ENCODE measurements around the gene KIFBP. TPM values are rescaled to one million over a fixed set of nuclear protein-coding genes. Genes with fewer than 3 reads are reported as not detected.
"Not testable (repeated sequence)": the region's sequence is repeated elsewhere in the genome, so short reads cannot be mapped to it uniquely, and the experiment has no call there.

Gene KIFBP
- total and polyA plus RNA-seq, 8 donors: 21.1 to 30.8 (median 27.6) TPM

DNA sequence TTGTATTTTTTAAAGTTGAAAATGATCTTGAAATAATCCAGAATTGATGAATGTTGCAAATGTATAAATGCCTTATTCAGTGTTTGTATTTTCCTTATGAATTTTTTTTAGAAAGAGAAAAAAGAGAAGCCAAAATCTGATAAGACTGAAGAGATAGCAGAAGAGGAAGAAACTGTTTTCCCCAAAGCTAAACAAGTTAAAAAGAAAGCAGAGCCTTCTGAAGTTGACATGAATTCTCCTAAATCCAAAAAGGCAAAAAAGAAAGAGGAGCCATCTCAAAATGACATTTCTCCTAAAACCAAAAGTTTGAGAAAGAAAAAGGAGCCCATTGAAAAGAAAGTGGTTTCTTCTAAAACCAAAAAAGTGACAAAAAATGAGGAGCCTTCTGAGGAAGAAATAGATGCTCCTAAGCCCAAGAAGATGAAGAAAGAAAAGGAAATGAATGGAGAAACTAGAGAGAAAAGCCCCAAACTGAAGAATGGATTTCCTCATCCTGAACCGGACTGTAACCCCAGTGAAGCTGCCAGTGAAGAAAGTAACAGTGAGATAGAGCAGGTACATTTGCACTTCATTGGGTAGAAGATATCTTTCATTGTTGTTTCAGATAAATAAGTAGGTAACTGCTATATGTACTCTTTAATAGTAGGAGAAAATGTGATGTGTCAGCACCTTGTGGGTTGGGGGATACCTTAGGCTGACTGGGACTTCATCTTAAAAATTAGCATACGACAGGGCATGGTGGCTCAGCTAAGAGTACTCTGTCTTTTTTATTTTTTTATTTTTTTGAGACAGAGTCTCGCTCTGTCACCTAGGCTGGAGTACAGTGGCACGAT lies 28.7 kb upstream of the KIFBP start:
- TF ChIP-seq, protein P1, sequence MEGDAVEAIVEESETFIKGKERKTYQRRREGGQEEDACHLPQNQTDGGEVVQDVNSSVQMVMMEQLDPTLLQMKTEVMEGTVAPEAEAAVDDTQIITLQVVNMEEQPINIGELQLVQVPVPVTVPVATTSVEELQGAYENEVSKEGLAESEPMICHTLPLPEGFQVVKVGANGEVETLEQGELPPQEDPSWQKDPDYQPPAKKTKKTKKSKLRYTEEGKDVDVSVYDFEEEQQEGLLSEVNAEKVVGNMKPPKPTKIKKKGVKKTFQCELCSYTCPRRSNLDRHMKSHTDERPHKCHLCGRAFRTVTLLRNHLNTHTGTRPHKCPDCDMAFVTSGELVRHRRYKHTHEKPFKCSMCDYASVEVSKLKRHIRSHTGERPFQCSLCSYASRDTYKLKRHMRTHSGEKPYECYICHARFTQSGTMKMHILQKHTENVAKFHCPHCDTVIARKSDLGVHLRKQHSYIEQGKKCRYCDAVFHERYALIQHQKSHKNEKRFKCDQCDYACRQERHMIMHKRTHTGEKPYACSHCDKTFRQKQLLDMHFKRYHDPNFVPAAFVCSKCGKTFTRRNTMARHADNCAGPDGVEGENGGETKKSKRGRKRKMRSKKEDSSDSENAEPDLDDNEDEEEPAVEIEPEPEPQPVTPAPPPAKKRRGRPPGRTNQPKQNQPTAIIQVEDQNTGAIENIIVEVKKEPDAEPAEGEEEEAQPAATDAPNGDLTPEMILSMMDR (IDR thresholded peaks at IDR 0.05): no peak
- Histone ChIP-seq H3K36me3 (peaks cover 0 to 60% of the 10 kb centered on the region in 2 donors), H3K4me1 (peaks cover 6 to 51% of the 10 kb centered on the region in 2 donors), H3K27me3 (no peaks in the 10 kb centered on the region), H3K4me3 (no peak overlapping the region), H3K27ac (peak overlapping the region in 1 of 2 donors; percentile 63), H3K9me3 (no peaks in the 10 kb centered on the region)
- intact Hi-C loops (cut with DNase I): no loop called here
- DNase-seq: no peak
- no peak for ATAC-seq

DNA sequence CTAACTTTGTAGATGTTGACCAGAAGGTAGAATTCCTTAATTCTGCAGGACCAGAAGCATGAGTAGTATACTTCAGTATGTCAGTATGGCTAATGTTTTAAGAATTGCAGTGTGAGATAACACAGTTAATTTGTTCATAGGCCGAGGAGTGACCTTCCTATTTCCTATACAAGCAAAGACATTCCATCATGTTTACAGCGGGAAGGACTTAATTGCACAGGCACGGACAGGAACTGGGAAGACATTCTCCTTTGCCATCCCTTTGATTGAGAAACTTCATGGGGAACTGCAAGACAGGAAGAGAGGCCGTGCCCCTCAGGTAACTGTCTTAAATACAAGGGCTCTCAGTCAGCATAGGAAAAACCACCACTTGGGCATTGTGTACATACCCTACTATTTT lies 25.5 kb upstream of the KIFBP start:
- Histone ChIP-seq H3K27me3 (no peaks in the 10 kb centered on the region), H3K27ac (no peak overlapping the region), H3K36me3 (peaks cover 2 to 93% of the 10 kb centered on the region in 2 donors), H3K4me1 (peaks cover 0 to 32% of the 10 kb centered on the region in 2 donors), H3K9me3 (no peaks in the 10 kb centered on the region), H3K4me3 (no peak overlapping the region)
- TF ChIP-seq, protein P1 (IDR thresholded peaks at IDR 0.05): no peak
- DNase-seq (no peak), ATAC-seq (no peak)
- intact Hi-C loops (cut with DNase I): no loop called here

DNA sequence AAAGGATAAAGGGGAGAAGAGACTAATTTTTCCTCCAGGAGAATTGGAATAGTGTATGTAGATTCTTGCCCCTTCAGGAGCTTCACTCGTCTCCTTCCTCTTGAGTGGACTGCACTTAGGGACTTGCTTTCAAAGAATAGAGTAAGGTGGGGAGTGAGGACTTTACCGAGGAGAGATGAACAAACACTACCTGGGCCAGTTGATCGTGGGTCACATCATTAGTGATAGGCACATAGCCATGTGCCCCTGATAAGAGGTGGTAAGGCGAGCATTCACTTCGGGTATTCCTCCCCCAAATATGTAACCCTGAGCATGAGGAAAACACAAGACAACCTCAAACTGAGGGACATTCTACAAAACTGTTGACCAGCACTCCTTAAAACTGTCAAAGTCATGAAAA lies 14.6 kb upstream of the KIFBP start:
- no peak overlapping the region for H3K27ac ChIP-seq
- TF ChIP-seq, protein P1 (IDR thresholded peaks at IDR 0.05): no peak
- DNase-seq (no peak), ATAC-seq (no peak)
- peaks cover 12 to 100% of the 10 kb centered on the region in 2 donors for H3K36me3 ChIP-seq
- no peaks in the 10 kb centered on the region for H3K9me3 ChIP-seq
- intact Hi-C loops (cut with DNase I): no loop called here
- no peaks in the 10 kb centered on the region for H3K4me1 ChIP-seq
- H3K4me3 ChIP-seq: no peak overlapping the region
- no peaks in the 10 kb centered on the region for H3K27me3 ChIP-seq

DNA sequence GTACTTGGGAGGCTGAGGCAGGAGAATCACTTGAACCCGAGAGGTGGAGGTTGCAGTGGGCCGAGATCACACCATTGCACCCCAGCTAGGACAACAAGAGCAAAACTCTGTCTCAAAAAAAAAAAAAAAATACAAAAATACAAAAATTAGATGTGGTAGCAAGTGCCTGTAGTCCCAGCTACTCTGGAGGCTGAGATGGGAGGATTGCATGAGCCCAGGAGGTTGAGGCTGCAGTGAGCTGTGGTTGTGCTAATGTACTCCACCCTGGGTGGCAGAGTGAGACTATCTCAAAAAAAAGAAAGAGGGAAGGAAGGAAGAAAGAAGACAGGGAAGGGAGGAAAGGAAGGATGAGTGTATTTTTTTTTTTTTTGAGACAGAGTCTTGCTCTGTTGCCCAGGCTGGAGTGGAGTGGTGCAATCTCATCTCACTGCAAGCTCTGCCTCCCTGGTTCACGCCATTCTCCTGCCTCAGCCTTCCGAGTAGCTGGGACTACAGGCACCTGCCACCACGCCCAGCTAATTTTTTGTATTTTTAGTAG lies 12.6 kb upstream of the KIFBP start:
- ATAC-seq; intact Hi-C loops (cut with DNase I); H3K4me1 ChIP-seq; H3K27ac ChIP-seq; H3K9me3 ChIP-seq; H3K27me3 ChIP-seq; DNase-seq; H3K4me3 ChIP-seq: not testable (repeated sequence)
- H3K36me3 ChIP-seq: peaks cover 12 to 100% of the 10 kb centered on the region in 2 donors

DNA sequence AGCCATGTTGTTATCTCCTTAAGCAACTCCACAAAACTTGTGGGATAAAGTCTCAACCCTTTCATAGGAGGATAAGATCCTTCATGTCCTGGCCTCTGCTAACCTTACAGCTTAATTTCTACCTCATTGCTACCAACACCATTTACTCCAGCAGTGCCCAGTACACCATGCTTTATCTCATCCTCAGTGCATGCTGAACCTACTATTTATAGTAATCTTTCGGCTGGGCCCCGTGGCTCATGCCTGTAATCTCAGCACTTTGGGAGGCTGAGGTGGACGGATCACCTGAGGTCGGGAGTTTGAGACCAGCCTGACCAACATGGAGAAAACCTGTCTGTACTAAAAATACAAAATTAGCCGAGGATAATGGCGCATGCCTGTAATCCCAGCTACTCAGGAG lies 8.9 kb upstream of the KIFBP start:
- H3K27ac ChIP-seq; intact Hi-C loops (cut with DNase I); H3K4me3 ChIP-seq; H3K27me3 ChIP-seq; ATAC-seq; H3K4me1 ChIP-seq; H3K9me3 ChIP-seq; DNase-seq: not testable (repeated sequence)
- peaks cover 4 to 100% of the 10 kb centered on the region in 2 donors for H3K36me3 ChIP-seq

DNA sequence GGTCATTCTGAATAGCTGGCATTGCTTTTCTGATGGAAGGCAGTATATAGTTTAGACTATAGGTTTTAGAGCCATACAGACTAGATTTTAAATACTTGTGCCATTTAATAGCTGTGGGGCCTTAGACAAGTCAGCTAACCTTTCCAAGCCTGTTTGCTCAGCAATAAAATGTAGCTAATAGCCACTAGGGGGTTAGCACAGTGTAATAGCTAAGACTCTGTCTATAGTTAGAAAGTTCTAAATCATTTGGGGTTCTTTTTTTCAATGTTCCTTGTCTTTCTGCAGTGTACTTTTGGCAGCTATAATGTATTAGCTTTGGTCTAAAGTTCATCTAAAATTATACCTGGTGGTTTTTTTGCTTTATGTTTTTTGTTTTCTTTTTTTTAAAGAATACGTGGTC lies 7.5 kb upstream of the KIFBP start:
- no peak for DNase-seq
- Histone ChIP-seq H3K4me3 (no peak overlapping the region), H3K27ac (no peak overlapping the region), H3K36me3 (peaks cover 0 to 99% of the 10 kb centered on the region in 2 donors), H3K27me3 (no peaks in the 10 kb centered on the region), H3K9me3 (no peaks in the 10 kb centered on the region), H3K4me1 (no peaks in the 10 kb centered on the region)
- TF ChIP-seq, protein P1 (IDR thresholded peaks at IDR 0.05): no peak
- intact Hi-C loops (cut with DNase I): no loop called here
- no peak for ATAC-seq

Data from left lung (tissue), 10 donors.